HepG2 (cell line): ENCODE results near the gene DHX8.

Experiments
- CREM ChIP-seq, 2 experiments: sonication (generic) in 1 of 2; formaldehyde crosslinking in 1 of 2; IDR thresholded peaks; 2 replicates each; pipeline versions ENCODE4 v1.4.0 to v1.6.1; 2016 to 2020; ENCODE audit warnings: antibody characterized with exemption in 1 of 2, mild to moderate bottlenecking in 1 of 2, missing genetic modification reagents in 1 of 2
- DNMT1 ChIP-seq: sonication (generic); formaldehyde crosslinking; IDR thresholded peaks from 2 replicates; pipeline ENCODE4 v1.5.1; 2020; ENCODE audit warnings: mild to moderate bottlenecking, missing genetic modification reagents
- ETV6 ChIP-seq: sonication (generic); formaldehyde crosslinking; conservative IDR thresholded peaks from 2 replicates; pipeline ENCODE4 v1.4.0; 2020; ENCODE audit warnings: missing genetic modification reagents
- EZH2 ChIP-seq: conservative IDR thresholded peaks from 2 replicates; pipeline ENCODE4 v1.6.1; 2012; ENCODE audit warnings: mild to moderate bottlenecking, low read depth, low read length, moderate library complexity
- KLF16 ChIP-seq, 2 experiments: sonication (generic) in 1 of 2; formaldehyde crosslinking in 1 of 2; IDR thresholded peaks; 2 replicates each; pipeline versions ENCODE4 v1.6.1 to v1.8.0; 2016 to 2023; ENCODE audit warnings: missing genetic modification reagents in 2 of 2, missing compliant biosample characterization in 1 of 2
- KLF6 ChIP-seq: IDR thresholded peaks from 2 replicates; pipeline ENCODE4 v1.8.0; 2016; ENCODE audit warnings: missing biosample characterization, missing genetic modification reagents
- MYNN ChIP-seq: sonication (generic); formaldehyde crosslinking; IDR thresholded peaks from 2 replicates; pipeline ENCODE4 v1.4.0; 2020; ENCODE audit warnings: mild to moderate bottlenecking, low read depth, missing genetic modification reagents
- NFYB ChIP-seq: sonication (generic); formaldehyde crosslinking; IDR thresholded peaks from 2 replicates; pipeline ENCODE4 v1.4.0; 2020; ENCODE audit warnings: missing genetic modification reagents
- RBAK ChIP-seq: sonication (generic); formaldehyde crosslinking; IDR thresholded peaks from 2 replicates; pipeline ENCODE4 v1.5.1; 2020; ENCODE audit warnings: mild to moderate bottlenecking, missing genetic modification reagents
- ZNF121 ChIP-seq: sonication (generic); formaldehyde crosslinking; IDR thresholded peaks from 2 replicates; pipeline ENCODE4 v1.5.0; 2020; ENCODE audit warnings: mild to moderate bottlenecking, missing genetic modification reagents
- ZNF234 ChIP-seq: sonication (generic); formaldehyde crosslinking; conservative IDR thresholded peaks from 2 replicates; pipeline ENCODE4 v1.5.1; 2020; ENCODE audit warnings: mild to moderate bottlenecking, missing genetic modification reagents
- TF ChIP-seq, protein P1 (sequence below): sonication (generic); formaldehyde crosslinking; IDR thresholded peaks from 2 replicates; pipeline ENCODE4 v1.5.0; 2020; ENCODE audit warnings: mild to moderate bottlenecking, missing genetic modification reagents, moderate library complexity
- TF ChIP-seq, protein P2 (sequence below): sonication (generic); formaldehyde crosslinking; IDR thresholded peaks from 2 replicates; pipeline ENCODE4 v1.8.0; 2022; ENCODE audit warnings: mild to moderate bottlenecking, missing genetic modification reagents

DNA sequence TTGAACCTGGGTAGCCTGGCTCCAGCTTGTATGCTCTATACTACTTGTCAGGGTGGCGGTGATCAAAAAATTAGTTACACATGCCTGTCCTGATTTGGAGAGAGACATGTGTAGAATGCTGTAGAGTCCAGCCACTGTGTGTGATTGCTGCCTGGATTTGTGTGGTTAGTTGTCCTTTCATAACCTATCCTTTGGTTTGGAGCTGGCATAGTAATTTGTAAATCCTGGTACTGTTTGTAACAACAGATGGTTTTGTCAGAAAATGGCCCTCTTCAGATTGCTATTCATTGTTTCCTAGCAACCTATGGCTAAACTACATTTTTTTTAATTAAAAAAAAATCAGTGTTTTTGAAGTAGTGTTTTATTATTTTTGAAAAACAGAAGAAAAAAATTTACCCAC is 31.9 kb downstream of the DHX8 start:
- no peak for TF ChIP-seq ETV6
- no peak for TF ChIP-seq NFYB (CRISPR knock-in tag)
- no peak for TF ChIP-seq KLF6 (CRISPR knock-in tag)
- TF ChIP-seq EZH2, result no peak
- TF ChIP-seq, protein P1, sequence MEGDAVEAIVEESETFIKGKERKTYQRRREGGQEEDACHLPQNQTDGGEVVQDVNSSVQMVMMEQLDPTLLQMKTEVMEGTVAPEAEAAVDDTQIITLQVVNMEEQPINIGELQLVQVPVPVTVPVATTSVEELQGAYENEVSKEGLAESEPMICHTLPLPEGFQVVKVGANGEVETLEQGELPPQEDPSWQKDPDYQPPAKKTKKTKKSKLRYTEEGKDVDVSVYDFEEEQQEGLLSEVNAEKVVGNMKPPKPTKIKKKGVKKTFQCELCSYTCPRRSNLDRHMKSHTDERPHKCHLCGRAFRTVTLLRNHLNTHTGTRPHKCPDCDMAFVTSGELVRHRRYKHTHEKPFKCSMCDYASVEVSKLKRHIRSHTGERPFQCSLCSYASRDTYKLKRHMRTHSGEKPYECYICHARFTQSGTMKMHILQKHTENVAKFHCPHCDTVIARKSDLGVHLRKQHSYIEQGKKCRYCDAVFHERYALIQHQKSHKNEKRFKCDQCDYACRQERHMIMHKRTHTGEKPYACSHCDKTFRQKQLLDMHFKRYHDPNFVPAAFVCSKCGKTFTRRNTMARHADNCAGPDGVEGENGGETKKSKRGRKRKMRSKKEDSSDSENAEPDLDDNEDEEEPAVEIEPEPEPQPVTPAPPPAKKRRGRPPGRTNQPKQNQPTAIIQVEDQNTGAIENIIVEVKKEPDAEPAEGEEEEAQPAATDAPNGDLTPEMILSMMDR (CRISPR knock-in tag), result no peak
- TF ChIP-seq, protein P2, sequence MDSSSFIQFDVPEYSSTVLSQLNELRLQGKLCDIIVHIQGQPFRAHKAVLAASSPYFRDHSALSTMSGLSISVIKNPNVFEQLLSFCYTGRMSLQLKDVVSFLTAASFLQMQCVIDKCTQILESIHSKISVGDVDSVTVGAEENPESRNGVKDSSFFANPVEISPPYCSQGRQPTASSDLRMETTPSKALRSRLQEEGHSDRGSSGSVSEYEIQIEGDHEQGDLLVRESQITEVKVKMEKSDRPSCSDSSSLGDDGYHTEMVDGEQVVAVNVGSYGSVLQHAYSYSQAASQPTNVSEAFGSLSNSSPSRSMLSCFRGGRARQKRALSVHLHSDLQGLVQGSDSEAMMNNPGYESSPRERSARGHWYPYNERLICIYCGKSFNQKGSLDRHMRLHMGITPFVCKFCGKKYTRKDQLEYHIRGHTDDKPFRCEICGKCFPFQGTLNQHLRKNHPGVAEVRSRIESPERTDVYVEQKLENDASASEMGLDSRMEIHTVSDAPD (CRISPR knock-in tag), result no peak
- TF ChIP-seq CREM (IDR thresholded peaks at IDR 0.05), result no peak
- TF ChIP-seq CREM (CRISPR knock-in tag; IDR thresholded peaks at IDR 0.05), result no peak
- no peak for TF ChIP-seq KLF16 (CRISPR knock-in tag; IDR thresholded peaks at IDR 0.05)
- TF ChIP-seq DNMT1 (CRISPR knock-in tag), result no peak
- no peak for TF ChIP-seq MYNN (CRISPR knock-in tag)
- no peak for TF ChIP-seq ZNF121 (CRISPR knock-in tag)
- no peak for TF ChIP-seq RBAK (CRISPR knock-in tag)
- no peak for TF ChIP-seq ZNF234
